Tibial nerve (tissue), 4 donors: Measurements from ENCODE around the gene ERLIN1. TPM values are rescaled to one million over a fixed set of nuclear protein-coding genes. Genes with fewer than 3 reads are reported as not detected.
A peak's percentile ranks its signal among the peaks of the same experiment; 100 is the strongest.

ENCODE experiments used
- DNase-seq, 2 donors: peaks; one replicate each; pipeline ENCODE4 v3.0.0-alpha.2; 2019; ENCODE audit warnings: low spot score in 2 of 2
- H3K27ac ChIP-seq, 4 donors: fragments of 200-600 bp; sonication (generic) in 3 of 4; one replicate each; pipeline ENCODE4 v1.5.1; 2017 to 2019; ENCODE audit warnings: mild to moderate bottlenecking in 1 of 4
- H3K27me3 ChIP-seq, 2 donors: fragments of 200-600 bp; sonication (generic) in 1 of 2; one replicate each; pipeline versions ENCODE4 v1.5.1 to v1.6.0; 2017 to 2019
- H3K36me3 ChIP-seq, 3 donors: fragments of 200-600 bp; sonication (generic); one replicate each; pipeline ENCODE4 v1.5.1; 2018 to 2019
- H3K4me1 ChIP-seq, 4 donors: fragments of 200-600 bp; sonication (generic) in 3 of 4; one replicate each; pipeline ENCODE4 v1.5.1; 2017 to 2019
- H3K4me3 ChIP-seq, 4 donors: fragments of 200-600 bp; sonication (generic) in 3 of 4; one replicate each; pipeline ENCODE4 v1.5.1; 2017 to 2019; ENCODE audit warnings: mild to moderate bottlenecking in 1 of 4, moderate library complexity in 1 of 4
- H3K9me3 ChIP-seq, 4 donors: fragments of 200-600 bp; sonication (generic) in 3 of 4; one replicate each; pipeline ENCODE4 v1.5.1; 2017 to 2019
- CTCF ChIP-seq, 5 experiments: fragments of 200-600 bp in 3 of 5; fragments of 450-650 bp in 2 of 5; sonication (generic) in 3 of 5; IDR thresholded peaks; one replicate each; pipeline ENCODE4 v1.5.1; 2016 to 2019; ENCODE audit warnings: antibody characterized with exemption in 5 of 5, mild to moderate bottlenecking in 3 of 5, moderate library complexity in 2 of 5
- EP300 ChIP-seq, 2 donors: sonication (generic); formaldehyde crosslinking; IDR thresholded peaks; one replicate each; pipeline ENCODE4 v1.6.1; 2017; ENCODE audit warnings: antibody characterized with exemption in 2 of 2, mild to moderate bottlenecking in 1 of 2
- POLR2A ChIP-seq, 2 donors: fragments of 450-650 bp; IDR thresholded peaks; one replicate each; pipeline ENCODE4 v1.6.1; 2017; ENCODE audit warnings: antibody characterized with exemption in 2 of 2, mild to moderate bottlenecking in 2 of 2, moderate library complexity in 2 of 2
- WGBS, 2 donors: methylation state at CpG; one replicate each; pipeline ENCODE4 v1.1.5; 2018; 5-methylcytosine and 5-hydroxymethylcytosine counted together
- total RNA-seq, 4 donors: library from RNA; depleted of rRNA; stranded (reverse); fragments of >200 nt; gene quantifications; one replicate each; pipeline ENCODE4 v1.1.0, GENCODE V29; 2016

The ERLIN1 gene
- total RNA-seq, 4 donors from 2014 or later = 15.5 to 27.9 (median 25.0) TPM

- no peak overlapping the region for H3K27ac ChIP-seq
- 88 to 89% methylated on average over 4 of the region's 4 CpGs for WGBS, 2 donors
- H3K27me3 ChIP-seq = peaks cover 0 to 19% of the 10 kb centered on the region in 2 donors
- peaks cover 0 to 5% (median 0%) of the 10 kb centered on the region in 4 donors for H3K4me1 ChIP-seq
- no peak overlapping the region for H3K4me3 ChIP-seq
- DNase-seq = no peak
- no peaks in the 10 kb centered on the region for H3K36me3 ChIP-seq
- no peaks in the 10 kb centered on the region for H3K9me3 ChIP-seq
- no peak for TF ChIP-seq EP300 (IDR thresholded peaks at IDR 0.05)
- TF ChIP-seq POLR2A (IDR thresholded peaks at IDR 0.05) = no peak
- TF ChIP-seq CTCF (IDR thresholded peaks at IDR 0.05) = no peak
These were observed 66.1 kb downstream of the ERLIN1 start for GRCh38 chr10:100119726-100120125.

DNA sequence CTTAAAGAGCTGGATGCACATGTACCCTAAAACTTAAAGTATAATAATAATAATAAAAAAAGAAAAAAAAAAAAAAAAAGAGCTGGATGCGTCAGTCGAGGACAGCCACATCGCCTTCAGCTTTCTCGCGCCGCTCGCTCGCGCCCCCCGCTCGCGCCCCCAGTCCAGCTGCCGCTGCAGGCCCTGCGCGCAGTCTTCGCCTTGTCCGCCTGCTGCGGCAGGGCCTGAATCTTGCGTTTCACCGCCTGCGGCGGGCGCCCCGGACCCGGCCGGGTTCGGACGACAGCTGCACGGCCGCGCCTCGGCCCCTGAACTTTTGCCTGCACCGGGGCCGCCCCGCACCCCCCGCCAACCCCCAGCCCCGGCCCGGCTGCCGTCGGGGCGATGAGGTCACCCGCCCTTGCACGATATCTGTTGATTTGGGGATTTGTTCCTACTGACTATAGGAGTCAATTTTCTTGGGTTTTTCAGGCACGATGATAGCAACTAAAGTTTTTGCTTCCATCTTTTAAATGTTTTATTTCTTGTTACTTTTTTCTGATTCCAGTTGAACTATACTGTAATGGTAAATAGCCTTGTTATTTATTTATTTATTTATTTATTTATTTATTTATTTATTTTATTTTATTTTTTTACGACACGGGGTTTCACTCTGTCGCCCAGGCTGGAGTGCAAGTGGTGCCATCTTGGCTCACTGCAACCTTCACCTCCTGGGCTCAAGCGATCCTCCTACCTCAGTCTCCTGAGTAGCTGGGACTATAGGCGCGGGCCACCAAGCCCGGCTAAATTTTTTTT is 70.7 kb downstream of the ERLIN1 start:
- peak overlapping the region in 1 of 4 donors; percentile 29 for H3K4me3 ChIP-seq
- H3K9me3 ChIP-seq = no peaks in the 10 kb centered on the region
- H3K27me3 ChIP-seq = peaks cover 0 to 19% of the 10 kb centered on the region in 2 donors
- H3K36me3 ChIP-seq = no peaks in the 10 kb centered on the region
- H3K27ac ChIP-seq = no peak overlapping the region
- H3K4me1 ChIP-seq = peaks cover 0 to 5% (median 0%) of the 10 kb centered on the region in 4 donors
- WGBS, 2 donors = 20% methylated on average over 49 to 50 of the region's 51 CpGs
- TF ChIP-seq EP300 (IDR thresholded peaks at IDR 0.05) (no peak), CTCF (IDR thresholded peaks at IDR 0.05) (no peak), POLR2A (IDR thresholded peaks at IDR 0.05) (no peak)
- DNase-seq = no peak

- Histone ChIP-seq H3K4me3 (no peak overlapping the region), H3K27ac (no peak overlapping the region), H3K36me3 (no peaks in the 10 kb centered on the region), H3K9me3 (no peaks in the 10 kb centered on the region), H3K4me1 (peaks cover 0 to 5% (median 0%) of the 10 kb centered on the region in 4 donors), H3K27me3 (peaks cover 0 to 19% of the 10 kb centered on the region in 2 donors)
- TF ChIP-seq CTCF (IDR thresholded peaks at IDR 0.05) = no peak
- no peak for TF ChIP-seq POLR2A (IDR thresholded peaks at IDR 0.05)
- TF ChIP-seq EP300 (IDR thresholded peaks at IDR 0.05) = no peak
- 90 to 92% methylated on average over 13 of the region's 13 CpGs for WGBS, 2 donors
- no peak for DNase-seq
These were observed 71.4 kb downstream of the ERLIN1 start for GRCh38 chr10:100114460-100114859.

- Histone ChIP-seq H3K36me3 (no peaks in the 10 kb centered on the region), H3K9me3 (no peaks in the 10 kb centered on the region), H3K4me3 (no peak overlapping the region), H3K27ac (no peak overlapping the region), H3K4me1 (no peaks in the 10 kb centered on the region), H3K27me3 (no peaks in the 10 kb centered on the region)
- TF ChIP-seq POLR2A (IDR thresholded peaks at IDR 0.05) (no peak), CTCF (IDR thresholded peaks at IDR 0.05) (no peak), EP300 (IDR thresholded peaks at IDR 0.05) (no peak)
- no peak for DNase-seq
- WGBS, 2 donors = 33 to 36% methylated on average over 3 of the region's 3 CpGs
These were observed 76.2 kb downstream of the ERLIN1 start for GRCh38 chr10:100109670-100110069.

- no peak for DNase-seq
- Histone ChIP-seq H3K27ac (no peak overlapping the region), H3K9me3 (peaks cover 0 to 3% (median 0%) of the 10 kb centered on the region in 4 donors), H3K27me3 (no peaks in the 10 kb centered on the region), H3K36me3 (no peaks in the 10 kb centered on the region), H3K4me3 (no peak overlapping the region), H3K4me1 (no peaks in the 10 kb centered on the region)
- 86 to 92% methylated on average over 11 of the region's 11 CpGs for WGBS, 2 donors
- TF ChIP-seq POLR2A (IDR thresholded peaks at IDR 0.05) = no peak
- TF ChIP-seq EP300 (IDR thresholded peaks at IDR 0.05) = no peak
- TF ChIP-seq CTCF (IDR thresholded peaks at IDR 0.05) = no peak
These were observed 79.0 kb downstream of the ERLIN1 start for GRCh38 chr10:100106865-100107264.
